Glomerular endothelial cell (primary cell): Measurements from ENCODE around the gene SLC24A3. TPM values are rescaled to one million over a fixed set of nuclear protein-coding genes. Genes with fewer than 3 reads are reported as not detected.
"Not testable (repeated sequence)": the region's sequence is repeated elsewhere in the genome, so short reads cannot be mapped to it uniquely, and the experiment has no call there.

ENCODE experiments used
- DNase-seq: peaks from one replicate; pipeline ENCODE4 v3.0.0-alpha.2; 2011; ENCODE audit warnings: low read depth, low spot score; ENCODE audit errors: extremely low read depth
- total RNA-seq: library from RNA; depleted of rRNA; stranded (reverse); fragments of >200 nt; gene quantifications from 2 replicates; pipeline ENCODE4 v1.2.3, GENCODE V29; 2015

SLC24A3 gene
- total RNA-seq, 1 donor from 2014 or later = 0.18 TPM

DNA sequence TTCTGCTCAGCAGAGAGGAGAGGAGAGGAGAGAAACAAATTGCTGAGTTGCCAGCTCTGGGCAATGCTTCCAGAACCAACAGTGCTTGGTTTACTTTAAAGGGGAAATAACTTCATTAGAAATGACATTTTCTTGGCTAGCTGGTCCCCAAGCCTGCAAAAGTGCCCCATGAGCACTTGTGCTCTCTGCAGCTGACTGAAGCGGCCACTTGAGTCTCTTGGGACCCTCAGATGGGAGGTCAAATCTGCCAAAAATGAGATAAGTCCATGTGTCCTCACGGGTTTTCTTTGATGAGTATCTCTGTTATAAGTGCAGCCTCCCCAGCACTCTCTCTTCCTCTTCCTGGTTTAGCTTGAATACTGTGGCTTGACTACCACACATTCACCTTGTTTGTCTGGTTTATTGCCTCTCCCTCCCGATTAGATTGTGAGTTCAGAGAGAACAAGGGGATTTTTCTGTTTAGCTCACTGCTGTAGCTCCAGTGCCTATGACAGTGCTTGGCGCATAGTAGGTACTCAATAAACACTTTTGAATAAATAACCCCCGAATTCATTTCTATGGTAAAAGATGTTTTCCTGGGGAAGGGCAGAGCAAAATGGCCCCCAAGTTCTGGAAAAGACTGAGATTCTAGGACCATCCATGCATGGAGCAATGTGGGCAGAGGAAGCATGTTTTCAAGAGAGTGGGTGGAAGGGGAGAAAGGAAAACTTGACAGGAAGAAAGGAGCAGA is 538.6 kb downstream of the SLC24A3 start:
- DNase-seq = no peak

DNA sequence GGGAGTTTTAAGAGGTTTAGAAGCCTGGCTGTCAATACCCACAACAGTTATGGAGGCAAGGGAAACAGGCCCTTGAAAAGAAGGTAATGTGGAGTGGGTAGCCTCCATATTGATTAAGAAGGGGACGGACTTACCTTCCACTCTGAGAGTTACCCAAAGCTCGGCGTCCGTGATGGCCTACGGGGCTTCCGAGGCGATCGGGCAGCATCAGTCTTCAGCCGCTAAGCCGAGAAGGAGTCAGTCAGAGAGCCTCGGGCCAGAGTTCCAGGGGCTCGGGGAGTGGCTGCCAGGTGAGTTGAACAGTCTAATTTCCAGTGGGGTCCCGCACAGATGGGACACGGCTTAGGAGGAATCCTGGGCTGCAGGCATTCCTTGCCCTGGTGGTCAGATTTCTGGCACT is 541.8 kb downstream of the SLC24A3 start:
- DNase-seq = not testable (repeated sequence)

DNA sequence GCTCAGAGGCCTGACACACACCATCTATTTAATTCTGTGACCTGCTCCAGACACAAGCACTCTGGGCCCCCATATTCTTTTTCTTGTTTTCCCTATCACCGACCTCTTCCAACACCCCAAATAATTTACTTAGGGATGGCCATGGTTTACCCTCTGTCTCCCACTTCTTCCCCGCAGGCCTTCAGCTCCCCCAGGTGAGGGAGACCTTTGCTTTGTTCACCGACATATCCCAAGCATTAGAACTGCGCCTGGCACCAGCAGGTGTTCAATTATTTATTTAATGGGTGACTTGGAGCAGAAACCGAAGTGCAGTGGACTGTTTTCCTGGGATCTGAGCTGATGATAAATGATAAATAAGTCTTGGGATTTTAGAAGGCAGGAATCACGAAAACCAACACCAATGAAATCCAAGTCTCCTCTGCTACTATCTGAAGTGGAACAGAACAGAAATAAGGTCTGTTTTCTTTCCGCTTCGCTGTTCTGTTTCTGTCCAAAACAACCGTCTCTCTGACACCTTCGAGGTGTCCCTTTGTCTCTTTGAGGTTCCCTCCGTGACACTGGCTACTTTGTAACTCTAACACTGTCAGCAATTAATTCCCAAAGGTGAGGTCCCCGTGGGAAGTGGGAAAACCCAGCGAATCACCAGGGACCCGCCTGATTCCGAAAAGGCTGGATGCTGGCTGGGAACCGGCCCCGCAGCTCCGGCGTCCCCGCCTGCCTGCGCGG is 544.5 kb downstream of the SLC24A3 start:
- DNase-seq = no peak

DNA sequence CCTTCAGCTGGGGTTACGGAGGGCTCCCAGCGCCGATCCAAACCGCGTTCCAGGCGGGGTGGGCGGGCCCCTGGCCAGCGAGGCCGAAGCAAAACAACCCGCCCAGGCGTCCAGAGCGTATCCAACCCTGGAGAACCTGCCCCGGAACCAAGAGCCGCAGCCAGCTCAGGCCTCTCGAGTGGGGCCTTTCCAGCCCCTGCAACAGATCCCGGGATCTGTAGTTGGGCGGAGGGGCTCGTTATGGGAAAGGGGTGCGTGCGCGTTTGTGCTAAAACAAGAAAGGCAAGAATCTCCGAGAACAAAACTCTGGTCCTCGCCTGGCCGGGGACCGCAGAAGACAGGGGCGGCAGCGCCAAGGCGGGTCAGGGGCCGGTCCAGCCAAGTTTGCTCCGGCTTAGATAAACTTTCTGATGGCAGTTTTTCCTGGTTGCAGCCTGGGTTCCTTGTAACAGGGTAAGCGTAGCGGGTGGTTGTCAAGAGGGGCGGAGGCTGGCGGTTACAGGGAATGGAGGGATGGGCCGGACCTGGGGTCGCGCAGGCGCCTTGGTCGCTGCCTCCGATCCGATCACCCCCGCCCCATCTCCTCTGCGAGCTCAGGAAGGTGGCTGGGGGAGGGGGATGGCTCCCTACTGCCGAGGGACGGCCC is 545.2 kb downstream of the SLC24A3 start:
- DNase-seq = peak; percentile 18

DNA sequence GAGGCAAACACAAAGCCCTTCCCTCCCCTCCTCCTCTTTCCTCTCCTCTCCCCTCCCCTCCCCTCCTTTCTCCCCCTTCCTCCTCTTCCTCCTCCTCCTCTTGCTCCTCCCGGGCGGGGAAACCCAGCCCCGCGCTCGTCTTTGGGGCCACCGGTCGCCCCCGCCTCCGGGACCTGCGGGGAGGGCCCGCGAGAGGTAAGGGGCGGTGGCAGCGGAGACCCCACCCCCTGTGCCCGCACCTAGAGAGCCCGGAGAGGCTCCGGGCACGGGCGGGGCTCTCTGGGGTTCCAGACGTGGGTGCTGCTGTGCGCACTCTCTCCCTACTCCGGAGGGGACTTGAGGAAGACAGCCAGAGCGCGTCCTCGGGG is 545.7 kb downstream of the SLC24A3 start, which contains the start of gene RIN2:
Gene RIN2, plus strand, starts transcription at position 126 of the 368 bp plus-strand sequence. CDS start 131,344 bp downstream, outside the sequence.
- no peak for DNase-seq

DNA sequence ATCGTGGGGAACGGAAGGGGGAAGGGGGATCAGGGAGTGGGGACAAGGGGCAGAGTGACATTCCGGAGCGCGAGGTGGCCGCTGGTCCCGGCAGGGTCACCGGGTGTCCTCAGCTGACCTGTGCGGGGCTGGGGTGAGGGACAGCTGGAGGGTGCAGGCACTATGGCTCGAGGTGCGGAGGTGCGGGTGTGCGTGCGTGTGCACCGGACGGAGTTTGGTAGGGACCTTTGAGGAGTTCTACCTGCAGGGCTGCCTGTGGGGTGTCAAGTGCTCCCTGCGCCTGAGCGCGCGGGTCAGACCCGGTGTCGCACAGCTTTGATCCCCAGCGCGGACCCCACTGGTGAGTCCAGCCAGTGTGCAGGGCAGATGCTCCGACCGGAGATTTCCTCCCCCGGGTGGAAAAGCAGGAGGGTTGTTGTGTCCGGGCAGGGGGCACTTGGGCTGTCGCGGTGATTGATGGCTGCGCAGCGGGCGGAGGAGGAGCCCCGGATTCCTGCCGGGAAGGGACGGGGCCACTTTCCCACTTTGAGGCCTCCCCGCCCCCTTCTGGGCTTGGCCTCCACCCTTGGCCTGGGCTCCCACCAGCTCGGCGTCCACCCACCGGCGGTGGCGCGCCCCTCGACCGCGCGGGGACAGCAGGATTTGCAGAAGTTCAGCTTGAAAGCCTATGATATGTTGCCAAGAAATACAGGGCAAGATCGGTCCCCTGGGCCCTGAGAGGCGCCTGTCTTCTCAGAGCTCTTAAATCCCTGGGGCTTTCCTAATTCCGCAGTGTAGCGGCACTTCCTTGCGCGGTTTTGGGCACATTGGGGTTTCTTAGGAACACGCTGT is 546.3 kb downstream of the SLC24A3 start:
- DNase-seq = no peak

DNA sequence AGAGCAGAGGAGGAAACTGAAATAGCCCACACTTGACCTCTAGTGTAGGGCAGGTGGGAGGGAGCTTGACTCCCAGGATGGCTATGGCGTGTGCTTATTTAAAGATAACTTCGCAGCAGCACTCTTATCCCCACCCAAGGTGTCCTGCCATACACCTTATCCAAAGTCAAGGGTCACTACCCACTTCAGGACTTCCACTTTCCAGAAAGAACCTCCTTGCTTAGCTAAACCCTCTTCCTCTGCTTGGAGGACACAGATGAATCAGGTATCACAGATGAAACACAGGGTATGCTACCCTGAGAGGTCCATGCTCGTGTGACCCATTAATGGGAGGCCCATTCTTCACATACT is 547.9 kb downstream of the SLC24A3 start:
- DNase-seq = no peak

DNA sequence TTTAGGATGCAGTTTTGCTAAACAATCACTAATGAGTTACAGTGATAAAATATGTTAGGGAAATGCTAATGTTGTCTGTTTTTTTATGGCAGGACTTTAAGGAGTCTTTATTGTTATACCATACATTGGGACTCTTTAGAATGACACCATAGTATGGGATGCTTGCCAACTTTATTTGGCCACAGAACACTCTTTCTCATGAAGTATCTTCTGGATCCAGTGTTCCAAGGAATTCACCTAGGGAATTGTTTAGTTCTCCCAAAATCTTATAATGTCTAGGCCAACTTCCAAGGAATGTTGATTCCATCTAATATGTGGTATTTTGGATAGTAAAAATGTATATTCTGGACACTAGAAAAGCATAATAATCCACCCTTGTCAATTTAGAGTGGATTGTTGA is 548.9 kb downstream of the SLC24A3 start:
- DNase-seq = no peak

DNA sequence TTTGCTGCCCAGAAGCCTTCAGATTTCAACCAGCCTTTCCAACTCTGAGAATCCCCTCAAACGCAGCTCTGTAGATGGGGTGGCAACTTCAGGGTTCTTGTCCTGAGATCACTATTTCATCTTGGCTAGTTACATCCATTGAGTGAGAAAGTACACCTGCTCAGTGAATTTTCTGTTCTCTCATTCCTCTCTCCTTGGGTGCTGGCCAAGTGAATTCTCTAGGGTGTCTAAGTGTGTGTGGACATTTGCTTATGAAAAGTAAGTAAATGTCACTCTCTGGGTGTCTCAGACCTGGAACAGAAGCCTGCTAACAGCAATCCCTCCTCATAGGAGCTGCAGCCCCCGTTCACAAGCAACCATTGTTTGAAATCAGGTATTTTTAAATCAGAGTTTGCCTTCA is 549.4 kb downstream of the SLC24A3 start:
- DNase-seq = no peak

DNA sequence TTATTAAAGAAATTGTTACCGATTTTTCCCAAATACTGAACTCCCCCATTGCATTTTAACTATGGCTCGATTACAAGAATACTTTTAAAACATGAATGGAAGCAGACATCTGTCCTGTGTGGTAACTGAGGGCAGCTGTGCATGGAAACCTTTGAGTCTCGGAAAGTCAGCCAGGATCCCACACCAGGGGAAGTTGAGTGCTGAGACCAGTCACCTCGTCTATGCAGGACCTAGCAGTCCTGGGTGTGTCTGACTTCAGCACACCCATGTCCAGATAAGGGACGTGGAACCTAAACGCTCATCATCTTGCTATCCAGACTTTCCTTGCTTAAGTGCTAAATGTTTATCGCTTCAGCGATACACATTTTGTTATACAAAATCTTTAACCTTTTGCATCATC is 551.8 kb downstream of the SLC24A3 start:
- DNase-seq = no peak

DNA sequence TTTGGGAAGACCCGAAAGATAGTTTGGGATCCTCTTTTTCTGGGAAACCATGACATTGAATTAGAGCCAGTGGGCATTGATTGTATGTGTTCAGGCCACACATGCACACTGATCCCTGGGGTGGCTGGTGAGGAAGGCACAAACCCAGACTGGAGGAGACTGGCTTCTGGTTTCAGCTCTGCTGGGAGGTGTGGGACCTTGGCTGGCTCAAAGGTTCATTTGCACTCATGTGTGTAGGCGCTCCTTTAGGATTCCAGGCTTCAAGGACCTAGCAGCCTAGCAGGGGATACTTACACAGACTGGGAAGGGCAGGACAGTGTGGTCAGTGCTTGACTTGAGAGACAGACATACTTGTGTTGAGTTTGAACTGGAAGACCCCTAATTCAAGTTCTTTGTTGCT is 552.8 kb downstream of the SLC24A3 start:
- no peak for DNase-seq

DNA sequence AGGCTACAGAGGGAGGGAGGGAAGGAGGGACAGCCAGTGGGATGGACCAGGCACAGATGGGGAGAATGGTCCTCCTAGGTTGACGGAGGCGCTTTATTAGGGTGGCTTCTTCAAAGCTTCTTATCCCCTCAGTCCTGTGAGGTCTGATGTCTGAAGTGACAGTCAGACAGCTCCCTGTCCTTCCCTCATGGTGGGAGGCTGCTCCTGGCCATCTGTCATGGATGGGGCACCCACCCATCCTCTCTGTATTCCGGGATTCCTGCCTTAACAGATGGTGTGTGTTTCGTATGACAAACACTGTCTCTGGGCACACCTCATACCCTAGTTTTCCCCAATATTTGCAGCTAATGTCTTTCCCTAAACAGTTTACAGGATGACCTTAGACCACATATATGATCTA is 553.5 kb downstream of the SLC24A3 start:
- DNase-seq = no peak

DNA sequence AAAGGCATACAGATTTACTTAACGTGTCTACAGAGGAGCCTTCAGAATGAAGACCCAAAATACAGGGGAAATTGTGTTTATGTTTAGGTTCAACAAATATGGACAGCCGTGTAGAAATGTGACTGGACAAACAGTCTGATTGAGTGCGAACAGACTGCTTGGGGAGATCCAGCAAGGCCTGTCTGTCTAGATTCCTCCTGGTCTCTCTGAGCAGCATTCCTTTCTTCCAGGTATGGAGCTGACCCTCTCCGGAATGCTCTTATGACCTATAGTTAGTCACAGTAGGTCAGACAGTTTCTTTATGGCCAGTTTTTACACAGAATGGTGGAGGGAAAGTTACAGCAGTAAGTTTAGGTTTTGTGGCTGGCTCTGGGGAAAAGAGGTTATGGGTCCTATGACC is 554.6 kb downstream of the SLC24A3 start:
- no peak for DNase-seq

DNA sequence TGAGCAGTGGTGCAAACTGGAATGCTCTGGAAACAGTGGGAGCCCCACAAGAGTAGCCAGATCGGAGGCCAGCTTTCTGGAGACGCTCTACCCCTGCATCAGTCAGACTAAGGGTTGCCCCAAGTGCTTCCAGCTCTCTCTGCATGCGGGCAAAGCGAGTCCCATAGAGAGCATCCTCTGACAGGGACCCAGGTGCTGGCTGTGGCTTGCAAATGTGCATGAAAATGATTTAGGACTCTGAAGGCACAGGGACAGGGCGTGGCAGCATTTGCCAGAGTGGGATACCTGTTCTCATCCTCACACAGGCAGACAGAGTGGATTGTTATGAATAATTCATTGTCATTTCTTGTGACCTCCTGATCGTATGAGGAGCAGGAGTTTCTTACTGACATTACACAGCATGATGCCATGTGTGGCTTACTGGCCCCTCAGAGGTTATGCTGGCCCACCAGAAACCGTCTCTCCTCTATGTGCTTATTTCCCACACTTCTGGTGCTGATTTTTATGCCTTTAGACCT is 555.9 kb downstream of the SLC24A3 start:
- DNase-seq = no peak

DNA sequence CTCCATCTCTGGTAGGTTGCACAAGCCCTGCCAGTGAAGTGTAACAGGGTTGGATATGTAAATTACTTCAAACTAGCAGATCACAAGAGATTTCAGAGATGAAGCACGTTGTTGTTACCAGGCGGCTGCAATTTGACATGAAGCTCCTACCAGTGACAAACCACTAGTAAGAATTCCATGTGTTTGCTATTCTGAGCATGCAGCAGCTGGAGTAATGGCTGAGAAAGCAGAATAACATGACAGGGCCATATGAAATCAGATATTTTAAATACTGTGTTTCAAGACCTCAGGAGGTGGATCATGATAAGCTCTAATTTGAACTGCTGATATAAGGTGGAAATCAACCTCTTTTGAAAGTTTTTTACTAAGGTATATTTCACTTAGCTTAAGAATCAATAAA is 557.1 kb downstream of the SLC24A3 start:
- no peak for DNase-seq

DNA sequence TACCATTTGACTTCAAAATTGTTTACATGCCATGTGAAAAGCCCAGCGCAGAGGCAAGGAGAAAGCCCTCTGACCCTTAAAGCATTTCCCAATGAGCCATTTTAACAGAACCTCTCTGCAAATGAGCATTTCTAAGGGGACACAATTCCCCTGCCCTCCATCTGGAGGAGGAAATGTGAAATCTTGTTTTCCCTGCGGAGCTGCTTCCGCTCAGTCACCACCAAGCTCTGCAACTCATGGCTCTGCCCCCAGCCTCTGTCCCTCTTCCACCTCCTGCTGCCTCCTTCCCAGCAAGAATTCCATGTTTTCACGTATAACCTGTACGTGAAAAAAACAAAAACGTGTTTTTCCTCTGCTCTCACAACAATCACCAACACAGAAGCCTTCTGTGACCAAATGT is 557.9 kb downstream of the SLC24A3 start:
- DNase-seq = no peak

DNA sequence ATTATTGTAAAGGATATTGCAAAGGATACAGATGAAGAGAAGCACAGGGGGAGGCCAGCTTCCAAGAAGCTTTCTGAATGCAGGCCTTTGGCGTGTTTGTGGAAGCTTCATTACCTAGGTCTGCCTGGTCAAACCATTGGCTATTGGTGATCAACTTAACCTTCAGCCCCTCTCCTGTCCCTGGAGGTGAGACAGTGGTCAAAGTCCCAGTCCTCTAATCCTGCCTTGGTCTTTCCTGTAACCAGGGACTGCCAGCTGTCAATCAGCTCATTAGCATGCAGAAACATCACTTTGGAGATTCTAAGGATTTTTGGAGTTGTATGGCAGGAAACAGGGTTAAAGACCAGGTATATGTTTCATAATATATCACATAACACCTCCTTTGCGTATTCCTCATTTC is 558.6 kb downstream of the SLC24A3 start:
- no peak for DNase-seq
